HepG2 (cell line): ENCODE data around the gene PXMP4. TPM values are rescaled to one million over a fixed set of nuclear protein-coding genes. Genes with fewer than 3 reads are reported as not detected.
A peak's percentile ranks its signal among the peaks of the same experiment; 100 is the strongest.

ENCODE experiments used
- BRCA1 ChIP-seq: sonication (generic); formaldehyde crosslinking; IDR thresholded peaks from 2 replicates; pipeline ENCODE4 v1.4.0; 2020; ENCODE audit warnings: missing genetic modification reagents
- ETV5 ChIP-seq: IDR thresholded peaks from 2 replicates; pipeline ENCODE4 v1.6.1; 2018; ENCODE audit warnings: missing biosample characterization, missing genetic modification reagents, inconsistent platforms, borderline replicate concordance
- FOXA3 ChIP-seq: IDR thresholded peaks from 2 replicates; pipeline ENCODE4 v1.6.1; 2016; ENCODE audit warnings: missing genetic modification reagents, missing compliant biosample characterization
- HCFC1 ChIP-seq: fragments of 150-350 bp; IDR thresholded peaks from 2 replicates; pipeline ENCODE4 v1.6.1; 2014; ENCODE audit warnings: low read depth, low read length
- ISX ChIP-seq: sonication (generic); formaldehyde crosslinking; conservative IDR thresholded peaks from 2 replicates; pipeline ENCODE4 v1.5.0; 2020; ENCODE audit warnings: missing genetic modification reagents
- MIER2 ChIP-seq: IDR thresholded peaks from 2 replicates; pipeline ENCODE4 v1.6.1; 2016; ENCODE audit warnings: missing biosample characterization, missing genetic modification reagents
- MTF1 ChIP-seq: sonication (generic); formaldehyde crosslinking; IDR thresholded peaks from 2 replicates; pipeline ENCODE4 v1.5.0; 2020; ENCODE audit warnings: missing genetic modification reagents
- PHB2 ChIP-seq: fragments of 450-650 bp; IDR thresholded peaks from 2 replicates; pipeline ENCODE4 v1.6.1; 2018; ENCODE audit not compliant: partially characterized antibody
- PRMT3 ChIP-seq: sonication (generic); formaldehyde crosslinking; IDR thresholded peaks from 2 replicates; pipeline ENCODE4 v1.8.1; 2022; ENCODE audit warnings: low read depth, mild to moderate bottlenecking, moderate library complexity, missing genetic modification reagents, borderline replicate concordance
- SOX5 ChIP-seq: IDR thresholded peaks from 2 replicates; pipeline ENCODE4 v1.6.1; 2016; ENCODE audit warnings: borderline replicate concordance
- SP140L ChIP-seq: sonication (generic); formaldehyde crosslinking; IDR thresholded peaks from 2 replicates; pipeline ENCODE4 v1.4.0; 2020; ENCODE audit warnings: missing genetic modification reagents, borderline replicate concordance
- TBL1XR1 ChIP-seq: fragments of 150-350 bp; IDR thresholded peaks from 2 replicates; pipeline ENCODE4 v1.6.1; 2014; ENCODE audit warnings: borderline replicate concordance, low read length; ENCODE audit not compliant: partially characterized antibody
- THAP11 ChIP-seq: IDR thresholded peaks from 2 replicates; pipeline ENCODE4 v1.6.1; 2016; ENCODE audit warnings: missing biosample characterization, missing genetic modification reagents
- ZBTB40 ChIP-seq, 2 experiments: fragments of 450-650 bp in 1 of 2; sonication (generic) in 1 of 2; formaldehyde crosslinking in 1 of 2; IDR thresholded peaks; 2 replicates each; pipeline versions ENCODE4 v1.6.1 to v1.8.0; 2016 to 2022; ENCODE audit warnings: antibody characterized with exemption in 1 of 2, mild to moderate bottlenecking in 1 of 2, missing genetic modification reagents in 1 of 2
- ZGPAT ChIP-seq: IDR thresholded peaks from 2 replicates; pipeline ENCODE4 v1.6.1; 2016; ENCODE audit warnings: mild to moderate bottlenecking
- ZNF629 ChIP-seq: sonication (generic); formaldehyde crosslinking; conservative IDR thresholded peaks from 2 replicates; pipeline ENCODE4 v1.5.0; 2020; ENCODE audit warnings: missing genetic modification reagents
- ZNF674 ChIP-seq: sonication (generic); formaldehyde crosslinking; IDR thresholded peaks from 2 replicates; pipeline ENCODE4 v1.5.0; 2020; ENCODE audit warnings: low read depth, mild to moderate bottlenecking, missing genetic modification reagents
- ZNF7 ChIP-seq: IDR thresholded peaks from 2 replicates; pipeline ENCODE4 v1.6.1; 2016; ENCODE audit warnings: missing biosample characterization, missing genetic modification reagents
- ZNF780A ChIP-seq: sonication (generic); formaldehyde crosslinking; IDR thresholded peaks from 2 replicates; pipeline ENCODE4 v1.8.0; 2022; ENCODE audit warnings: mild to moderate bottlenecking, missing genetic modification reagents, moderate library complexity
- ZSCAN21 ChIP-seq: sonication (generic); formaldehyde crosslinking; IDR thresholded peaks from 2 replicates; pipeline ENCODE4 v1.8.0; 2022; ENCODE audit warnings: mild to moderate bottlenecking, missing genetic modification reagents, moderate library complexity, borderline replicate concordance
- polyA plus RNA-seq, 8 experiments: library from polyadenylated mRNA; depleted of rRNA in 3 of 8; stranded (reverse) in 7 of 8; unstranded in 1 of 8; fragments of >200 nt; fragmentation: Illumina TruSeq in 4 of 8; extraction: Trizol in 4 of 8; gene quantifications; 2 replicates each; pipeline versions ENCODE4 v1.2.1 to v1.2.3, GENCODE V29; 2011 to 2016; ENCODE audit warnings: low read depth in 4 of 8, missing spikeins in 1 of 8, mixed read lengths in 1 of 8; ENCODE audit not compliant: insufficient read depth in 1 of 8
- total RNA-seq, 5 experiments: library from RNA; depleted of rRNA; stranded (reverse); fragments of >200 nt; fragmentation: Illumina TruSeq; extraction: Trizol; gene quantifications; 2 replicates each; pipeline ENCODE4 v1.2.3, GENCODE V29; 2016; ENCODE audit warnings: low read depth in 1 of 5

The PXMP4 gene
- total and polyA plus RNA-seq, 2 of the 13 experiments (the other 11 are each of a cell fraction or from before 2014, with no cell fraction given) = not detected

- TF ChIP-seq THAP11 (CRISPR knock-in tag) (peak; percentile 67), SOX5 (CRISPR knock-in tag) (peak; percentile 63), FOXA3 (CRISPR knock-in tag) (peak; percentile 23; the same call in 1 of the 2 replicates), ZSCAN21 (peak; percentile 97; the same call in 1 of the 2 replicates), ZBTB40 (IDR thresholded peaks at IDR 0.05) (no peak), ZBTB40 (CRISPR knock-in tag; IDR thresholded peaks at IDR 0.05) (peak; percentile 53), TBL1XR1 (no peak), HCFC1 (no peak), BRCA1 (no peak), MTF1 (peak; percentile 63; the same call in 1 of the 2 replicates), PHB2 (no peak), ZNF629 (peak; percentile 31; the same call in 1 of the 2 replicates), ZNF674 (CRISPR knock-in tag) (peak; percentile 76; the same call in 1 of the 2 replicates), ETV5 (CRISPR knock-in tag) (peak; percentile 69), MIER2 (no peak), SP140L (CRISPR knock-in tag) (peak; percentile 60; the same call in 1 of the 2 replicates), ISX (CRISPR knock-in tag) (peak; percentile 92), PRMT3 (CRISPR knock-in tag) (peak; percentile 96), ZGPAT (CRISPR knock-in tag) (0 out of 2 replicates have a peak, but pooled peaks have one; percentile 14), ZNF780A (CRISPR knock-in tag) (peak; percentile 82; the same call in 1 of the 2 replicates), ZNF7 (CRISPR knock-in tag) (no peak)
Measured at GRCh38 chr20:33686100-33686983, 33.8 kb downstream of the PXMP4 start, which contains the start of gene E2F1 (continued).
